Measurements from ENCODE around the gene FUT3. TPM values are rescaled to one million over a fixed set of nuclear protein-coding genes. Genes with fewer than 3 reads are reported as not detected.

The FUT3 gene
- total RNA-seq = not detected in 2 replicates

GRCh38 chr19:5851302-5851701 lies at the start of gene FUT3:
Gene FUT3, minus strand, starts transcription at chr19:5851449.

GRCh38 chr19:5839065-5840017 lies 11.9 kb downstream of the FUT3 start, which contains the start of gene FUT6:
Gene FUT6, minus strand, starts transcription at chr19:5839702. Its CDS starts 7,135 bp downstream, at chr19:5832567.

GRCh38 chr19:5804516-5805461 lies 46.5 kb downstream of the FUT3 start, which contains the start of gene NRTN:
Gene NRTN, plus strand, starts transcription at chr19:5805067. Its CDS starts 19,099 bp downstream, at chr19:5824166.

Other genes starting within 250 kb of the FUT3 start
- 19.9 and 20.5 TPM in 2 replicates for gene SAFB2, start 228.7 kb downstream of the FUT3 start, total RNA-seq
- gene SAFB, start 228.4 kb downstream of the FUT3 start, total RNA-seq = 35.0 and 60.8 TPM in 2 replicates
- gene MICOS13, start 170.9 kb downstream of the FUT3 start, total RNA-seq = 83.9 and 89.0 TPM in 2 replicates
- gene HSD11B1L, start 170.4 kb downstream of the FUT3 start, total RNA-seq = 15.5 and 27.1 TPM in 2 replicates
- gene RPL36, start 161.2 kb downstream of the FUT3 start, total RNA-seq = 1,120 and 1,187 TPM in 2 replicates
- gene LONP1, start 131.3 kb downstream of the FUT3 start, total RNA-seq = 105 and 116 TPM in 2 replicates
- gene CATSPERD, start 130.8 kb downstream of the FUT3 start, total RNA-seq = not detected in 2 replicates
- gene PRR22, start 66.7 kb downstream of the FUT3 start, total RNA-seq = 0.51 and 0.81 TPM in 2 replicates
- 27.1 and 34.7 TPM in 2 replicates for gene DUS3L, start 60.3 kb downstream of the FUT3 start, total RNA-seq
- gene NRTN, start 46.4 kb downstream of the FUT3 start, total RNA-seq = 1.6 and 2.5 TPM in 2 replicates
- gene FUT6, start 11.7 kb downstream of the FUT3 start, total RNA-seq = not detected in 2 replicates
- gene FUT5, start 19.1 kb upstream of the FUT3 start, total RNA-seq = not detected in 2 replicates
- gene NDUFA11, start 52.3 kb upstream of the FUT3 start, total RNA-seq = 500 and 534 TPM in 2 replicates
- 2.6 and 8.7 TPM in 2 replicates for gene VMAC, start 53.4 kb upstream of the FUT3 start, total RNA-seq
- gene CAPS, start 62.8 kb upstream of the FUT3 start, total RNA-seq = 1.1 and 10.1 TPM in 2 replicates
- gene RANBP3, start 126.7 kb upstream of the FUT3 start, total RNA-seq = 46.4 and 68.4 TPM in 2 replicates